Suprapubic skin (tissue), 4 donors: ENCODE data around the gene GANC. TPM values are rescaled to one million over a fixed set of nuclear protein-coding genes. Genes with fewer than 3 reads are reported as not detected.

Source experiments
- DNase-seq, 2 donors: peaks; one replicate each; pipeline ENCODE4 v3.0.0-alpha.2; 2019; ENCODE audit warnings: low spot score in 2 of 2
- H3K27ac ChIP-seq: fragments of 200-600 bp; sonication (generic); one replicate; pipeline ENCODE4 v1.5.1; 2019
- H3K27me3 ChIP-seq: fragments of 200-600 bp; sonication (generic); one replicate; pipeline ENCODE4 v1.5.1; 2019
- H3K36me3 ChIP-seq: fragments of 200-600 bp; sonication (generic); one replicate; pipeline ENCODE4 v1.5.1; 2019
- H3K4me1 ChIP-seq: fragments of 200-600 bp; sonication (generic); one replicate; pipeline ENCODE4 v1.5.1; 2019
- H3K4me3 ChIP-seq: fragments of 200-600 bp; sonication (generic); one replicate; pipeline ENCODE4 v1.5.1; 2019; ENCODE audit warnings: mild to moderate bottlenecking
- H3K9me3 ChIP-seq: fragments of 200-600 bp; sonication (generic); one replicate; pipeline ENCODE4 v1.5.1; 2019
- CTCF ChIP-seq, 2 donors: fragments of 200-600 bp in 1 of 2; fragments of 450-650 bp in 1 of 2; sonication (generic) in 1 of 2; IDR thresholded peaks; one replicate each; pipeline ENCODE4 v1.5.1; 2016 to 2019; ENCODE audit warnings: antibody characterized with exemption in 2 of 2, mild to moderate bottlenecking in 1 of 2, moderate library complexity in 1 of 2
- EP300 ChIP-seq: sonication (generic); formaldehyde crosslinking; IDR thresholded peaks from one replicate; pipeline ENCODE4 v1.6.1; 2017; ENCODE audit warnings: antibody characterized with exemption
- POLR2A ChIP-seq, 2 donors: fragments of 450-650 bp; IDR thresholded peaks; one replicate each; pipeline ENCODE4 v1.6.1; 2017; ENCODE audit warnings: antibody characterized with exemption in 2 of 2, mild to moderate bottlenecking in 2 of 2, moderate library complexity in 2 of 2
- POLR2AphosphoS5 ChIP-seq, 3 donors: sonication (generic); formaldehyde crosslinking; IDR thresholded peaks; one replicate each; pipeline ENCODE4 v1.6.1; 2017; ENCODE audit warnings: antibody characterized with exemption in 3 of 3
- WGBS: methylation state at CpG from one replicate; pipeline ENCODE4 v1.1.5; 2018; 5-methylcytosine and 5-hydroxymethylcytosine counted together
- total RNA-seq, 4 donors: library from RNA; depleted of rRNA; stranded (reverse); fragments of >200 nt; gene quantifications; one replicate each; pipeline ENCODE4 v1.1.0, GENCODE V29; 2016

The GANC gene
- total RNA-seq, 4 donors from 2014 or later, result 23.0 to 47.7 (median 30.4) TPM

GRCh38 chr15:42405863-42406482 lies 133.0 kb downstream of the GANC start:
- 32% methylated on average over 6 of the region's 6 CpGs for WGBS
- H3K27me3 ChIP-seq, result no peaks in the 10 kb centered on the region
- H3K9me3 ChIP-seq, result no peaks in the 10 kb centered on the region
- no peak overlapping the region for H3K27ac ChIP-seq
- H3K36me3 ChIP-seq, result peaks cover 32% of the 10 kb centered on the region
- TF ChIP-seq EP300 (no peak), POLR2A (IDR thresholded peaks at IDR 0.05) (no peak), CTCF (IDR thresholded peaks at IDR 0.05) (no peak), POLR2AphosphoS5 (IDR thresholded peaks at IDR 0.05) (no peak)
- no peak for DNase-seq
- H3K4me1 ChIP-seq, result no peaks in the 10 kb centered on the region
- H3K4me3 ChIP-seq, result no peak overlapping the region

Other genes starting within 250 kb of the GANC start
- gene PLA2G4D, start 178.6 kb upstream of the GANC start, total RNA-seq, result 10 to 100 TPM; 15.0 to 29.6 (median 24.4) TPM
- gene PLA2G4F, start 116.6 kb upstream of the GANC start, total RNA-seq, result 100 to 1,000 TPM; 209 to 311 (median 246) TPM
- gene VPS39, start 64.9 kb upstream of the GANC start, total RNA-seq, result 100 to 1,000 TPM in 1 of 4 donors, 10 to 100 TPM in 3; 44.9 to 158 (median 74.4) TPM
- gene TMEM87A, start 232 bp downstream of the GANC start, total RNA-seq, result 100 to 1,000 TPM in 1 of 4 donors, 10 to 100 TPM in 3; 70.6 to 104 (median 83.5) TPM
- gene CAPN3, start 86.3 kb downstream of the GANC start, total RNA-seq, result 100 to 1,000 TPM in 1 of 4 donors, 10 to 100 TPM in 3; 28.9 to 117 (median 50.1) TPM
- 10 to 100 TPM; 38.6 to 50.2 (median 49.2) TPM for gene ZNF106, start 217.9 kb downstream of the GANC start, total RNA-seq
- gene SNAP23, start 222.4 kb downstream of the GANC start, total RNA-seq, result 10 to 100 TPM; 36.2 to 78.2 (median 50.3) TPM